Ramos (cell line): ENCODE measurements around the gene DLX4.

ENCODE experiments used
- in situ Hi-C: fragments of 300-500 bp; cut with MboI; formaldehyde crosslinking; loops from one replicate; pipeline ENCODE4 v1.14.3; 2022; ENCODE audit warnings: low sequenced_read_pairs; ENCODE audit not compliant: unreplicated experiment

The DLX4 gene

DNA sequence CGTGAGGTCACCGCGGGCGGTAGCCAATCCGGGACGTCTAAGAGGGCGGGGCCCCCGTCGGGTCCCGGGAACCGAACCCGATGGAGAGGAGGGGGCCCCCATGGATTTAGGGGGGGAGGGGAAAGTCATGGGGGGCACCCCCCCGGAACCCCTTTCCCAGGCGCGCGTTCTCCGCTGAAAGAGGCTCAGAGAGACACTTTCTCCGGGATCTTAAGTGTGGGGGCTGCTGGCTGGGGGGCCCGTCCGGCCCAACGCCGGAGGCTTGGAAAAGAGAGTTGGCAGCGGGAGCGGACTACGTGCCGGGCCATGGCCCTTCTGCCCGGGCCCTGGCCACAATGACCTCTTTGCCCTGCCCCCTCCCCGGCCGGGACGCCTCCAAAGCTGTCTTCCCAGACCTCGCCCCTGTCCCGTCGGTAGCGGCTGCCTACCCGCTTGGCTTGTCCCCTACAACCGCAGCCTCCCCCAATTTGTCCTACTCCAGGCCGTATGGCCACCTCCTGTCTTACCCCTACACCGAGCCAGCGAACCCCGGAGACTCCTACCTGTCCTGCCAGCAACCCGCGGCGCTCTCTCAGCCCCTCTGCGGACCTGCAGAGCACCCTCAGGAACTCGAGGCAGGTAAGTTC, at the start of gene DLX4:
TSS of gene DLX4 (plus strand) at position 57 of the 626 bp plus-strand sequence. CDS start at position 336, 279 bp downstream.
- in situ Hi-C loops, result no loop called here

GRCh38 chr17:49920030-49920769, 48.8 kb upstream of the DLX4 start:
- in situ Hi-C loops, result no loop called here

GRCh38 chr17:49922095-49922494, 46.9 kb upstream of the DLX4 start:
- in situ Hi-C loops, result no loop called here

GRCh38 chr17:49924116-49924515, 44.9 kb upstream of the DLX4 start:
- in situ Hi-C loops, result no loop called here

GRCh38 chr17:49924589-49924988, 44.4 kb upstream of the DLX4 start:
- in situ Hi-C loops, result no loop called here

DNA sequence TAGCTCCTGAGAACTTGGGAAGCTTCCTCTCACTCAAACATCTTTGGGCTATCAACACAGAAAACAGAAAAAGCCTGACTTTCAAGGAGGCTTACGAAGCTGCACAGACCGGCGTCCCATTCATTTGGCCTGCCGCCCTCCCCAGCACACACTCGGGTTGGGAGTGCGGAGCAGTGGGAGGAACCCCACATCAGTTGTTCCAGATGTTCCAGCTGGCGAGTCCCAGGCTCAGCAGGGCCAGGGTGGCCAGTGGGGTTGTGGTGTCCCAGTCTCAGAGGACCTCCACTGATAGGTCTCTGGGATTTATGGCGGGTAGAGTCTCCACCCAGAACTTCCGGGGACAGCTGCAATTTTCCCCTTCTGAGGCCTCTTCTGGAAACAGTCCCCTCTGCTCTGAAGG, 43.1 kb upstream of the DLX4 start:
- in situ Hi-C loops, result no loop called here

GRCh38 chr17:49926886-49927285, 42.1 kb upstream of the DLX4 start:
- in situ Hi-C loops, result no loop called here

GRCh38 chr17:49928126-49928800, 40.7 kb upstream of the DLX4 start:
- in situ Hi-C loops, result no loop called here

- in situ Hi-C loops, result no loop called here
Observed at GRCh38 chr17:49928837-49929475, 40.0 kb upstream of the DLX4 start.

- in situ Hi-C loops, result no loop called here
Observed at GRCh38 chr17:49930880-49931279, 38.1 kb upstream of the DLX4 start.

- in situ Hi-C loops, result no loop called here
Observed at GRCh38 chr17:49931416-49932137, 37.4 kb upstream of the DLX4 start.

DNA sequence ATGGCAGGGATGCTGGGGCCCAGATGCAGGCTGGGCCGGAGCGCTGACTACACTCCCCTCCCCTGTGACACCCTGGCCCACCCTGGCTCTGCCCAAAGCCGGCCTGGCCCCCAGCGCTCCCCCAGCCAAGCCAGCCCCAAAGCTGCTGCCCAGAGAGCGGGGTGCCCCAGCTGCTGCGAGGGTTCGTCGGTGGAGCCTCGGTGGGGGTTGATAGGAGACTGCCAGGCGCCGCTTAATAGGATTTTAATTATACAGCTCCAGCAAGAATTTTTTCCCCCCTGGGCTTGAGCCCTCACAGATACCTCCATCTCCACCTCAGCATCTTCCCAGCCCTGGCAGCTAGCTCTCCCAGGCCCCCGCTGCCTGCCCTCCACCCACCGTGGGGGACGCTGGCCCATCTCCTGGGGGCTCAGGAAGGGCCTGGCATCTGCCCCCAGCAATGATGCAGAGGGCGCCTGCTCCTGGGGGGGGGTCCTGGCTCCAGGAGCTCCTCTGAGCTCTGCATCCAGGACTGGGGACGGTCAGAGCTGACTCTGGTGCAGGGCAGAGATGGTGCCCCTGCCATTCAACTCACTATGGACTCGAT, 36.8 kb upstream of the DLX4 start:
- in situ Hi-C loops, result no loop called here

DNA sequence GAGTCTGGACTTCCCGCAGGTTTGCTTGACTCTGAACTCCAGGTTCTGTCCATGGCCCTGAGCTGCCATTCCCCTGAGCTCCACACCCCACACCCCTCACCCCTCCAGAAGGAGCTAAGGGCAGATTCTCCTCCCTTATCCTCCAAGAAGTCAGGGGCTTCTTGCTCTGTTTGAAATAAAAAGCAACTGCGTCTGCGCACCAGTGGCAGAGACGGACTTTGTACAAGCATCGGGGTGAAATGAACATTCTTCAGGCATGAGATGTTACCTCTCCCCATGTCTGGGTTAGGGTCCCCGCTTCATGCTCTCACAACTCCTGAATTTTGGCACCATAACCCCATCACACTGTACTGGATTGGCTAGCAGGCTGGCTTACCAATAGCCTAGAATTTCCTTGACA, 36.1 kb upstream of the DLX4 start:
- in situ Hi-C loops, result no loop called here

GRCh38 chr17:49935526-49936210, 33.3 kb upstream of the DLX4 start:
- in situ Hi-C loops, result no loop called here

- in situ Hi-C loops, result no loop called here
Observed at GRCh38 chr17:49936386-49936785, 32.6 kb upstream of the DLX4 start.

GRCh38 chr17:49939318-49939717, 29.7 kb upstream of the DLX4 start:
- in situ Hi-C loops, result no loop called here

DNA sequence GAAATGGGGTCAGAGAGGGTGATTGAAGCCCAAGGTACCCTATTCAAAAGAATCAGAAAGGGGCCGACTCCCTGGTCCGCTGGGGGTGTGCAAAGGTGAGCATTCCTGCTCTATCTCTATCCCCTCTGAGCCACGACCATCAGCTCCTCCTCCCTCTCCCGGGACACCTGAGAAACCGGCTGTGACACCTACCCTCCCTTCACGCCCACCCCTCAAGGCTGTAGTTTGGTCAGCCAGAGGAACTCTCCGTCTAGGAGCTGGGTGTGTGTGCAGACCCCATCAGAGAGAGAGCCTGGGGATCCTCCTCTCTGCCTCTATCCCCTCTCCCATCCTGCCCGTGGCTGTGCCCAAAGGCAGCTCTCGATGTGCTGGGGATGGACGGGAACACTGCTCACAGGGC, 27.6 kb upstream of the DLX4 start:
- in situ Hi-C loops, result no loop called here

DNA sequence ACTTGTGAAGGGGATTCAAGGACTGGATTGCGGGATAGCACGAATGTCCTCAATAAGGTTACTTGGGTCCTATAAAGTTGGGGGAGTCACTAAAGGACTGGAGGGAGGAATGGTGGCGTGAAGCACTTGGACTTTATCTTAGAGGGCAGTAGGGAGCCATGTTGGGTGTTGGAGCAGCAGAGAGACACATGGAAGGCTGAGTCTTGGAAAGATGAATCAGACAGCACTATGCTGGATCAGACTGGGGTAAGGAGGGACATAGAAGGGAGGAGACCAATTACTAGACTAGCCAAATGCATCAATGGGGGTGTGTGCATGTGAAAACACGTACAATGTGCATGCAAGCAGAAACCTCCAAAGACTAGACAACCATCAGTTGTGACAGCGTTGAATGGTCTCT, 26.0 kb upstream of the DLX4 start:
- in situ Hi-C loops, result no loop called here

DNA sequence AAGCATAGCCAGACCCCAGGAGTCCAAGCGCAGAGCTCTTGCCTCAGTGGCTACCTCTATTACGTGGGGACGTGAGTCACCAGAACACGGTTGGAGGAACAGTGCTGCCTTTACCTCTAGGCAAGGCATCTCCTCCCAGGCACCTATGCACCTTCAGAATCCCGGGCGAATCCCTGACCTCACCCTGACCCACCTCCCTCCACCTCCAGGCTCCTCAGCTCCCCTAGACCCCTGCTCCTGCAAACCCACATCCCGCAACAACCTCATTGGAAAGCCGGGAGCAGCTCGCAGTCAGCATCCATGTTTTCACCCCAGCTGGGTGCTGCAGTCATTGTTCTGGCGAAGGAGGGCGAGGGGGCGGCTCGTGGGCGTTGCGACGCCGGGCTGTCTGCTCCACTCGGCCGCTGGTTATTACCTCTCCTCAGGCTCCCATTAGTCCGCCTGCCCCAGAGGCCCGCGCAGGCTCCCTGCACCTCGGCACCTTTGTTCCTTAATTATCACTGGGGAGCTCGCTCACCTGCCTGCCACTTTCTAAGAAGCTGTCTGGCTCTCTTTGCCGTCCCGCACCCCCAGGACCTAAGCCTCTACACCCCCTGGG, 24.6 kb upstream of the DLX4 start:
- in situ Hi-C loops, result no loop called here
